LNCaP clone FGC (cell line): ENCODE results near the gene OPA1.

ENCODE experiments used
- DNase-seq: peaks from one replicate; pipeline ENCODE4 v3.0.0-alpha.2; 2011; ENCODE audit warnings: low read depth
- H3K4me3 ChIP-seq: 2 replicates; pipeline ENCODE4 v1.5.1; 2011; ENCODE audit warnings: mild to moderate bottlenecking, low read depth, low read length, control low read depth
- CTCF ChIP-seq: IDR thresholded peaks from 2 replicates; pipeline ENCODE4 v1.5.1; 2012; ENCODE audit warnings: mild to moderate bottlenecking; ENCODE audit not compliant: control insufficient read depth, insufficient read depth; ENCODE audit errors: extremely low read depth

The OPA1 gene

DNA sequence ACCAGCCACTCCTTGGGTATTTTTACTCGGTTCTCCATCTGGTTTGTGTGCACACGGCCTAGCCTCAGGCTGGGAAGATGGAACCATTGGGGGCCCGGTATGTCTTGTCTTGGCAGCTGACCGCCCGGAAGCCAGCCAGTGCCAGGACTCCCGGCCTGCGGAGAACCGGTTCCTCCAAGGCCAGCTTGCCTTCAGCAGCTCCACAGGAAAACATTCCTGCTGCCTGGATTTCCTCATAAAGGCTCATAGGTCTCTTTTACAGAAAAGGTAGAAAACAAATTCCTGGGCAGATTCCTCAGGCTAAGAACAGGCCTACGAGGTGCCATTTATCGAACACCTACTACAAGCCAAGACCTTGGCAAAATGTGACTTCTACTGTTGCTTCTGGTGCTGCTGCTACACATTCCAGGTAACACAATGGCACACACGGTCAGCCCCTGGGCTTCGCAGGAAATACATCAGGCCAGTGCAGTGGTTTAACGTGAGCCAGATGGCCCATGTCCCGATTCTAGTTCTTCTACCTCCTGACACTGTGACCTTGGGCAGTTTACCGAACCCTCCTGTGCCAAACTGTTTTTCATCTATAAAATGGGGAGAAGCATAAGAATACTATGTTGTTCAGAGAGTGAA lies 141.8 kb downstream of the OPA1 start:
- TF ChIP-seq CTCF = no peak
- no peak overlapping the region for H3K4me3 ChIP-seq
- peak; percentile 47 for DNase-seq

GRCh38 chr3:193735850-193736249 lies 142.8 kb downstream of the OPA1 start:
- no peak for TF ChIP-seq CTCF
- DNase-seq = no peak
- no peak overlapping the region for H3K4me3 ChIP-seq

- TF ChIP-seq CTCF = no peak
- no peak overlapping the region for H3K4me3 ChIP-seq
- no peak for DNase-seq
These were observed 143.6 kb downstream of the OPA1 start for GRCh38 chr3:193736616-193737015.

GRCh38 chr3:193737191-193737751 lies 144.3 kb downstream of the OPA1 start:
- TF ChIP-seq CTCF = no peak
- DNase-seq = no peak
- H3K4me3 ChIP-seq = no peak overlapping the region

DNA sequence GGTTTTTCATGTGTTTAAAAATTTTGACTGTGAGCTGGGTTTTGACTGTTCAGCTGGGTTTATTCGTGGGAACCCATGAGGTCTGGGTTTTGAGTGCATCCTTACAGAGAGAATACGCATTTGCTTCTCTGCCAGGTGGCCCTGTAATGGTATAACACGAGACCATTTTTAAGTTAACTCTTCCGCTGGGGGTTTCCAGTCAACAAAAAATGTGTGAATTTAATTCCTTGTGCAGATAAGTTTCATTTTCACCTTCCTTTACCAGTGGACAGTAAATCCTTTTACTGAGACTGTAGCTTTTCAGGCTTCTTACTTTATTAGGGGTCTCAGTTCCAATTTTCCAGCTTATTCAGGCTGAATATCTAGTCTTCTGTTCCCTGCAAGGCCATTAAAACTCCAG lies 149.6 kb downstream of the OPA1 start:
- TF ChIP-seq CTCF = no peak
- DNase-seq = no peak
- no peak overlapping the region for H3K4me3 ChIP-seq

DNA sequence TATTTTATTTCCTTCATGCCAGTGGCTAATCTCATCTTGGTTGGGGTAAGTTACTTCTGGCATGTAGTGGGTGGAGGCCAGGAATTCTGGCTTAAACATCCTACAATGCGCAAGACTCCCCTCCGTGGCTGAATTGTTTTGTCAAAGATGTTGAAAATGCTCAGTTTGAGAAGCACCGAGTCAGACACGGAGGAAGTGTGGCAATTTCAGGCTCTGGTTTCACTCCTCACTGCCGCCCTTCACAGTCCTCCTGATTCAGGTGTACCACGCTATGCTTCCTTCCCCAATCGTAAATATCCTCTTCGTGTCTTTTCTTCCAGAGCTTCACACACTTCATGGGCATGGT lies 150.7 kb downstream of the OPA1 start:
- no peak for DNase-seq
- no peak for TF ChIP-seq CTCF
- H3K4me3 ChIP-seq = no peak overlapping the region
